ENCODE results near the gene GPR161. TPM values are rescaled to one million over a fixed set of nuclear protein-coding genes. Genes with fewer than 3 reads are reported as not detected.

The GPR161 gene
- total and polyA plus RNA-seq, 7 donors, result 0.60 to 23.0 (median 8.9) TPM

DNA sequence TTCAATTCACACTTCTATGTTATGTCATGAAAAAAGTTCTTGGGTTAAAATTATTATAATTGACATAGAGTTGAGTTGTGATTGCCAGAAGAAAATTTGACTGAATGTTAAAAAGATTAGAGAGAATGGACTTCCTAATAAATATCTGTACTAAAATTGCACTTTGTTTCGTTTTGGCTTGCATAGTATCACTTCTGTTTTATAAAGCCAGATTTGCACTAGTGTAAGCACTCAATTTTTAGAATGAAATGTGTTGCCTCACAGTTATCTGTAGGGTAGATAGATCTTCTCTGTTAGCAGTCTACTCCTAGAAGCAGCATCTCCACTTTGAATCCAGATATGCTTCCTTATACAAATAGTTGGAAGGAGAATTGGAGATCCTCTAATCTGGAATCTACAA, 104.7 kb downstream of the GPR161 start:
- no peak overlapping the region for H3K4me3 ChIP-seq
- H3K4me1 ChIP-seq, result no peaks in the 10 kb centered on the region
- H3K27ac ChIP-seq, result no peak overlapping the region
- no peaks in the 10 kb centered on the region for H3K27me3 ChIP-seq
- no peak for DNase-seq
- TF ChIP-seq EP300 (IDR thresholded peaks at IDR 0.05) (no peak), POLR2AphosphoS5 (IDR thresholded peaks at IDR 0.05) (no peak), POLR2A (IDR thresholded peaks at IDR 0.05) (no peak)
- TF ChIP-seq, protein P1, sequence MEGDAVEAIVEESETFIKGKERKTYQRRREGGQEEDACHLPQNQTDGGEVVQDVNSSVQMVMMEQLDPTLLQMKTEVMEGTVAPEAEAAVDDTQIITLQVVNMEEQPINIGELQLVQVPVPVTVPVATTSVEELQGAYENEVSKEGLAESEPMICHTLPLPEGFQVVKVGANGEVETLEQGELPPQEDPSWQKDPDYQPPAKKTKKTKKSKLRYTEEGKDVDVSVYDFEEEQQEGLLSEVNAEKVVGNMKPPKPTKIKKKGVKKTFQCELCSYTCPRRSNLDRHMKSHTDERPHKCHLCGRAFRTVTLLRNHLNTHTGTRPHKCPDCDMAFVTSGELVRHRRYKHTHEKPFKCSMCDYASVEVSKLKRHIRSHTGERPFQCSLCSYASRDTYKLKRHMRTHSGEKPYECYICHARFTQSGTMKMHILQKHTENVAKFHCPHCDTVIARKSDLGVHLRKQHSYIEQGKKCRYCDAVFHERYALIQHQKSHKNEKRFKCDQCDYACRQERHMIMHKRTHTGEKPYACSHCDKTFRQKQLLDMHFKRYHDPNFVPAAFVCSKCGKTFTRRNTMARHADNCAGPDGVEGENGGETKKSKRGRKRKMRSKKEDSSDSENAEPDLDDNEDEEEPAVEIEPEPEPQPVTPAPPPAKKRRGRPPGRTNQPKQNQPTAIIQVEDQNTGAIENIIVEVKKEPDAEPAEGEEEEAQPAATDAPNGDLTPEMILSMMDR (IDR thresholded peaks at IDR 0.05), result no peak
- H3K9me3 ChIP-seq, result no peaks in the 10 kb centered on the region
- intact Hi-C loops (cut with DNase I), result no loop called here
- 80 to 81% methylated on average over 1 of the region's 1 CpG for WGBS, 2 donors
- H3K36me3 ChIP-seq, result peaks cover 0 to 15% (median under 1%) of the 10 kb centered on the region in 4 donors

DNA sequence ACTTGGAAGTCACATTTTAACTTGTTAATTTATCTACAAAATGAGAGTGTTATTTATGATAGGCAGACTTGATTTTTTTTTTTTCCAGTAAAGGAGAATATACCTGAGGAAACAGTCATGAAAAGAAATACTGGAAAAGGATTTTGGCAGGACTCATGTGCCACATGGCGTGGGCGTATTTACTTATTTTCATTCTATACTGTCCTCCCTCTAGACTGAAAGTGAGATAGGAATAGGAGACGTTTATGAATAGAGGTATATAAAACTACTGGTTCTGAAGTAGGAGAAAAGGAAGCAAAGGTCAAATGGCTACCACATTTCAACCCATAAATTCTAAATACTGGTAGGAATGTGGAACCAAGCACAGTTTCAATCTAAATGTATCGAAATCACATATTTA, 105.1 kb downstream of the GPR161 start:
- intact Hi-C loops (cut with DNase I), result no loop called here
- no peaks in the 10 kb centered on the region for H3K9me3 ChIP-seq
- no peaks in the 10 kb centered on the region for H3K4me1 ChIP-seq
- no peak overlapping the region for H3K27ac ChIP-seq
- peaks cover 0 to 20% (median 2%) of the 10 kb centered on the region in 4 donors for H3K36me3 ChIP-seq
- WGBS, 2 donors, result 54 to 80% methylated on average over 4 of the region's 4 CpGs
- no peaks in the 10 kb centered on the region for H3K27me3 ChIP-seq
- TF ChIP-seq, protein P1 (IDR thresholded peaks at IDR 0.05), result no peak
- DNase-seq, result no peak
- H3K4me3 ChIP-seq, result no peak overlapping the region

DNA sequence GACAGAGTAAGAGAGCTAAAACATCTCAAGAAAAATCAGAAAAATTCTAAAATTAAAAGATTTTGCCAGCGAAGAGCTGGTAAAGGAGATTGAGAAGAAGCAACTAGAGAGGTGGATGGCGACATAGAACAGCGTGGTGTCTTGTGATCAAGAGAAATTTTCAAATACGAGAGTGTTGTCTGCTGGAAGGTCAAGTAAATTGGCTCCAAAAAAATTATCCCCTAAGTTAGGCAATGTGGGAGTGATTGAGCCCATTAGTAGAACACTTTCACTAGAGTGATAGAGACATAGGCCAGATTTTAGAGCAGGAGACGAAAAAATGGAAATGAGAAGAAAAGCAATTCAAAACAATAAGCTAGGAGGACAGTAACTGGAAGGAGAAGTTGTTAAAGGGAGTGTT, 105.5 kb downstream of the GPR161 start:
- Histone ChIP-seq H3K4me3 (no peak overlapping the region), H3K27me3 (no peaks in the 10 kb centered on the region), H3K9me3 (no peaks in the 10 kb centered on the region), H3K4me1 (no peaks in the 10 kb centered on the region), H3K27ac (no peak overlapping the region), H3K36me3 (peaks cover 0 to 23% (median 2%) of the 10 kb centered on the region in 4 donors)
- WGBS, 2 donors, result 92% methylated on average over 5 of the region's 5 CpGs
- TF ChIP-seq POLR2A (IDR thresholded peaks at IDR 0.05) (no peak), EP300 (IDR thresholded peaks at IDR 0.05) (no peak), POLR2AphosphoS5 (IDR thresholded peaks at IDR 0.05) (no peak)
- TF ChIP-seq, protein P1 (IDR thresholded peaks at IDR 0.05), result no peak
- intact Hi-C loops (cut with DNase I), result no loop called here
- no peak for DNase-seq

Other genes starting within 250 kb of the GPR161 start
- under 1 TPM in 3 of 4 donors, not detected in 1; 0.14 to 0.33 (median 0.28) TPM for gene ADCY10, start 222.8 kb downstream of the GPR161 start, total RNA-seq
- under 1 TPM in 2 of 3 donors, not detected in 1; 0.26 to 0.92 TPM for gene ADCY10, start 222.8 kb downstream of the GPR161 start, polyA plus RNA-seq
- gene DCAF6, start 200.2 kb downstream of the GPR161 start, total RNA-seq, result 100 to 1,000 TPM in 1 of 4 donors, 10 to 100 TPM in 3; 79.6 to 102 (median 86.2) TPM
- 10 to 100 TPM; 33.6 to 49.0 (median 43.8) TPM for gene DCAF6, start 200.2 kb downstream of the GPR161 start, polyA plus RNA-seq
- 10 to 100 TPM; 44.4 to 64.2 (median 55.2) TPM for gene MPC2, start 199.9 kb downstream of the GPR161 start, total RNA-seq
- gene MPC2, start 199.9 kb downstream of the GPR161 start, polyA plus RNA-seq, result 100 to 1,000 TPM; 136 to 252 (median 144) TPM
- gene TIPRL, start 42.0 kb upstream of the GPR161 start, total RNA-seq, result 10 to 100 TPM; 24.0 to 31.0 (median 30.8) TPM
- gene TIPRL, start 42.0 kb upstream of the GPR161 start, polyA plus RNA-seq, result 10 to 100 TPM; 19.3 to 31.0 (median 24.6) TPM
- 10 to 100 TPM; 36.7 to 43.2 (median 39.2) TPM for gene SFT2D2, start 89.1 kb upstream of the GPR161 start, total RNA-seq
- 10 to 100 TPM in 1 of 3 donors, 1 to 10 TPM in 2; 2.5 to 14.8 (median 3.0) TPM for gene SFT2D2, start 89.1 kb upstream of the GPR161 start, polyA plus RNA-seq
- gene TBX19, start 143.9 kb upstream of the GPR161 start, total RNA-seq, result 1 to 10 TPM; 2.7 to 5.3 (median 3.1) TPM
- 1 to 10 TPM in 2 of 3 donors, under 1 TPM in 1; 0.46 to 1.8 (median 1.2) TPM for gene TBX19, start 143.9 kb upstream of the GPR161 start, polyA plus RNA-seq